CD4-positive, alpha-beta T cell treated with Interleukin-10 for 1 hour (primary cell): ENCODE data around the gene BRCA2.

Source experiments
- DNase-seq: peaks from one replicate; pipeline ENCODE4 v3.0.0-alpha.2; 2020

BRCA2 gene

GRCh38 chr13:32431361-32431760 is 116.1 kb downstream of the BRCA2 start:
- DNase-seq = no peak

DNA sequence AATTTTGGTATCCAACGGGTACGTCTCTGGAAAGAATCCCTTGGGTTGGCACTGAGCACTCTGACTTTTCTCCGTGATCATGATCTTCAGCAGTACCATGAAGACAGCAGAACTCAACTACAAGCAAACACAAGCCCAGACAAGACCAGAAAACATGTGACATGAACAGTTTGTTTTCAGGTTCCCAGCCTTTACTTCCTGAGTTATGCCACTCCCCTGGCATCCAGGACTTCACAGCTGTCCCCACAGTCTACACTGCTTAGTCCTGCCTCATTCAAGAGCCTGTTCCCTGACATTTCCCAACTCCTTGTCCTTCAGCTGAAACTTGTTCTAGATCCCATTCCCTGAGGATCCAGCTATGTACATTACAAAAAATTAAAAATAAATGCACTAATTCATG is 117.5 kb downstream of the BRCA2 start:
- no peak for DNase-seq

GRCh38 chr13:32438871-32439270 is 123.6 kb downstream of the BRCA2 start:
- DNase-seq = no peak

- peak; percentile 59 for DNase-seq
Measured at GRCh38 chr13:32443111-32443510, 127.8 kb downstream of the BRCA2 start.

GRCh38 chr13:32445461-32445860 is 130.2 kb downstream of the BRCA2 start:
- no peak for DNase-seq

DNA sequence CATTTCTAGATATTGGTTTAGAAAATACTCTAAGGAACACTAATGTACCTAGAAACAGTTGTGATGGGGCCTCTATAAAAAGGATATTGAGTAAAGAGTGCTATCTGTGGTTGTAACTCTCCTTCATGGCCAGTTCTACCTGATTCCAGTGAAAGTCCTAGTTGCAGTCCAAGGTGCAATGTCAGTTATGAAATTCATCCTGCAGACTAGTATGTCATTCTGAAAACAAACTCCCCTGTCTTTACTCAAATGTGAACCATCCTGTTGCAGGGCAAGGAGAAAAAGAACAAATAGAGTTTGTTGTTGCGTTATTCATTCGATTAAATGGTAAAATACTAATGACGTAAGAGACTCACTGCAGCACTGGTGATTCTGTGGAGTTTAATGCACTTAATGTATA is 130.9 kb downstream of the BRCA2 start:
- no peak for DNase-seq

DNA sequence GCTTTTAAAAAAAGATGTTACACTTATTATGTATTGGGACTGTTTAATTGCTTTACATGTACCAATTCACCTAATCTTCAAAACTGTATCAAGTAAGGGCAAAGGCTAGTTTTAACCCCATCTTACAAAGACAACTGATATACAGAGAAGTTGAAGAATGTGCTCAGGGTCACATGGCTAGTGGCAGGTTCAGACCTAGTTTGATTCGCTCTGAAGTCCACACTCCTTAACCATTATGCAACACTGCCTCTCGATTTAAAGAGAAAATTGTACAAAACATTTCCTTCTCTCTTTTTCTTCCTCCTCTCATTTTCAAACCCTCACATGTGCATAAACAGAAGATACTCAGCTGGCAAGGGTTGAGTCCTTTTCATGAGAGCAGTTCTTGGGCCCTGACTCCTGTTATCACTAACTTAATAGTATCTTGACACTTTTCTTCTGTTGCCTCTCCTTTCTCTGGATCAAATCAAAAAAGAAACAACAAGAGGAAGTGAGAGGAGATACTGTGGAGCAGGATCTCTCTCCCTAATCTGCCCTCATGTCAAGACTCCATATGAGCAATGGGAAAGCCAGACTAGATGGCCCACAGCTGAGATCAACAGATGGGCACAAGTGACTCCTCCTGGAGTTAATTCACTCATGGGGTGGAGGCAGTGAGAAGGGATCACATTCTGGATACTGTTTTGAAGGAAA is 131.6 kb downstream of the BRCA2 start:
- no peak for DNase-seq

DNA sequence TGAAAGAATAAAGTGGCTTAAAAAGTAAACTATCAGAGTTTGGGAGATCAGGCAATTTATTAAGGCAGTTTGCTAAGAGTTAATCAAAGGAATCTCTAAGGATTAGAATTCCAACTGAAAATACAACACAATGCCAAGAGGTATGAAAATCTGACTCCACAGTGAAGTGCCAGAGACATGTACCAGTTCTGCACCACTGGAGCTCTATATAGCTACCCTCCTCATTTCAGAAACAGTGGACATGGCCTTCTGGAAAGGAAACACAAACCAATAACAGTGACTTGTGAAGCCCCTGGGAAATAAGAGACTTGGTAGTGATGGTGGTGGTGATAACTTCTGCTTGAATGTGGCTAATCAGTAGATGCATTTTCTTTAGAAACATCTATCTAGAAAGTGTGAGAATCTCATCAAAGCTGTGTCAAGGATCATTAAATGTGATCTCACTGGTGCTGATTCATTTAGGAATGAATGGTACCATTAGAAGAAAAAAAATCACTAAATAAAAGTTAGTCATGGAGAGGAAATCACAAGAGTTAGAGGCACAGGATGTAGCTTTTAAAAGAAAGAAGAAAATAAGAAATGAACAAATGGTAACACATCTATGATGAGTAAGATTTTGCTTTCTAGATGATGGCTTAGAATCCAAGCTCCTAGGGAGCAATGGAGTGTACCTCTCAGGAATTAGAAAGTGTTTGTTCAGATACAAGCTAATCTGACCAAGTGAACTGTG is 132.8 kb downstream of the BRCA2 start:
- DNase-seq = no peak

DNA sequence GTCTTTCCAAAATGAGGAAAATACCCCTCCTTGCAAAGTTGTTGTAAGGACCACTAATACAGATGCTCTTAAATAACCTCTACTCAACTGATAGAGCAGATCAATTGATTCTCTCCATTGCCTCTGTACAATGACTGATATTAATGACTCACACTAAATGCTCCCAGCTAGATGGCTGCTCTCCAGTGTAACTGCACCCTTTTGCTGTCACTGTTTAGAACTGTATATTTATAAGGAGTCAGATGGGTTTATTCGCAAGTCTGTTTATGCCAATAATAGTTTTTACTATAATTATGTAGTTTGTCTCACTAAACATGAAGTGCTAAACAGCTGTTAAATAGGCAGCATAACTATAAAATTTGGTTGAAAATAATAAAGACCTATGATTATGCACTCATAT is 133.7 kb downstream of the BRCA2 start:
- DNase-seq = no peak
